SU-DHL-6 (cell line): ENCODE measurements around the gene UQCC2.

Source experiments
- H2AFZ ChIP-seq: fragments of 200-600 bp; sonication (generic); 2 replicates; pipeline ENCODE4 v1.6.1; 2014; ENCODE audit warnings: low read depth, mild to moderate bottlenecking, moderate library complexity, mixed read lengths, antibody characterized with exemption, low read length; ENCODE audit not compliant: severe bottlenecking
- H3F3A ChIP-seq: fragments of 200-600 bp; shearing (Covaris generic); 2 replicates; pipeline ENCODE4 v1.6.0; 2016; ENCODE audit warnings: antibody characterized with exemption, mild to moderate bottlenecking; ENCODE audit not compliant: insufficient read depth
- H3K27ac ChIP-seq: fragments of 200-600 bp; sonication (generic); 2 replicates; pipeline ENCODE4 v1.5.1; 2016; ENCODE audit warnings: low read depth, mild to moderate bottlenecking, low read length, moderate library complexity, mixed read lengths
- H3K27me3 ChIP-seq: fragments of 200-600 bp; sonication (generic), shearing (Covaris generic); 2 replicates; pipeline ENCODE4 v1.6.0; 2014; ENCODE audit warnings: mild to moderate bottlenecking, low read length
- H3K36me3 ChIP-seq: fragments of 200-600 bp; sonication (generic); 2 replicates; pipeline ENCODE4 v1.6.1; 2014; ENCODE audit warnings: mild to moderate bottlenecking, low read length, mixed read lengths
- H3K4me2 ChIP-seq: fragments of 300-600, 200-600 bp; shearing (Covaris generic), sonication (generic); 2 replicates; pipeline ENCODE4 v1.6.0; 2014; ENCODE audit warnings: low read length, low read depth, mild to moderate bottlenecking; ENCODE audit not compliant: poor library complexity, severe bottlenecking
- H3K4me3 ChIP-seq: fragments of 200-600 bp; sonication (generic); 2 replicates; pipeline ENCODE4 v1.5.1; 2014; ENCODE audit warnings: antibody characterized with exemption, low read length, mild to moderate bottlenecking, mixed read lengths; ENCODE audit not compliant: insufficient read depth, poor library complexity, severe bottlenecking
- H3K79me2 ChIP-seq: fragments of 200-600 bp; sonication (generic); 2 replicates; pipeline ENCODE4 v1.6.1; 2014; ENCODE audit warnings: mild to moderate bottlenecking, low read length, moderate library complexity; ENCODE audit not compliant: insufficient read depth
- H3K9ac ChIP-seq: fragments of 200-600 bp; sonication (generic); 2 replicates; pipeline ENCODE4 v1.7.0; 2014; ENCODE audit warnings: mild to moderate bottlenecking, low read length
- H3K9me2 ChIP-seq: fragments of 200-600 bp; sonication (generic); replicated peaks from 2 replicates; pipeline ENCODE4 v1.6.1; 2014; ENCODE audit warnings: low read length; ENCODE audit not compliant: insufficient read depth
- H3K9me3 ChIP-seq: fragments of 200-600 bp; sonication (generic); 2 replicates; pipeline ENCODE4 v1.6.1; 2014; ENCODE audit warnings: low read length, mixed read lengths; ENCODE audit not compliant: insufficient read depth
- H4K20me1 ChIP-seq: fragments of 200-600 bp; sonication (generic); 2 replicates; pipeline ENCODE4 v1.6.1; 2014; ENCODE audit warnings: low read depth, mild to moderate bottlenecking, antibody characterized with exemption, low read length, moderate library complexity, mixed read lengths
- CTCF ChIP-seq: fragments of 200-600 bp; sonication (generic); IDR thresholded peaks from one replicate; pipeline ENCODE4 v1.5.1; 2017; ENCODE audit warnings: antibody characterized with exemption, mild to moderate bottlenecking, low read length, moderate library complexity; ENCODE audit not compliant: insufficient read depth, poor library complexity, severe bottlenecking
- EZH2phosphoT487 ChIP-seq: fragments of 200-600 bp; sonication (generic), shearing (Covaris generic); conservative IDR thresholded peaks from 2 replicates; pipeline ENCODE4 v1.6.1; 2018; ENCODE audit warnings: mild to moderate bottlenecking, antibody characterized with exemption, low read length, moderate library complexity, mixed read lengths

The UQCC2 gene

GRCh38 chr6:33665957-33666356 lies 45.5 kb downstream of the UQCC2 start:
- no peak overlapping the region for H2AFZ ChIP-seq
- no peak overlapping the region for H3K4me2 ChIP-seq
- no peak overlapping the region for H3K4me3 ChIP-seq
- peaks cover 5% of the 10 kb centered on the region; the same call in 1 of the 2 replicates for H3K36me3 ChIP-seq
- no peak overlapping the region for H3K9ac ChIP-seq
- no peaks in the 10 kb centered on the region for H3K9me2 ChIP-seq
- H3F3A ChIP-seq: no peaks in the 10 kb centered on the region
- H3K27me3 ChIP-seq: no peaks in the 10 kb centered on the region
- no peaks in the 10 kb centered on the region for H3K79me2 ChIP-seq
- no peak overlapping the region for H3K27ac ChIP-seq
- no peak for TF ChIP-seq CTCF
- no peak for TF ChIP-seq EZH2phosphoT487
- no peaks in the 10 kb centered on the region for H3K9me3 ChIP-seq
- no peaks in the 10 kb centered on the region for H4K20me1 ChIP-seq

- Histone ChIP-seq H3K9me3 (no peaks in the 10 kb centered on the region), H3K79me2 (no peaks in the 10 kb centered on the region), H3K36me3 (peaks cover 3% of the 10 kb centered on the region; the same call in 1 of the 2 replicates), H3K4me3 (no peak overlapping the region), H2AFZ (no peak overlapping the region), H3K27ac (no peak overlapping the region), H3K9me2 (no peaks in the 10 kb centered on the region), H3K9ac (no peak overlapping the region), H3F3A (no peaks in the 10 kb centered on the region), H3K4me2 (no peak overlapping the region), H3K27me3 (no peaks in the 10 kb centered on the region), H4K20me1 (no peaks in the 10 kb centered on the region)
- TF ChIP-seq EZH2phosphoT487 (no peak), CTCF (no peak)
These were observed 46.9 kb downstream of the UQCC2 start for GRCh38 chr6:33664506-33665057.

- no peaks in the 10 kb centered on the region for H3K9me2 ChIP-seq
- no peaks in the 10 kb centered on the region for H4K20me1 ChIP-seq
- H3K27me3 ChIP-seq: no peaks in the 10 kb centered on the region
- no peak overlapping the region for H3K9ac ChIP-seq
- H3K79me2 ChIP-seq: no peaks in the 10 kb centered on the region
- H3K36me3 ChIP-seq: peaks cover 3% of the 10 kb centered on the region; the same call in 1 of the 2 replicates
- H3K27ac ChIP-seq: no peak overlapping the region
- H3K9me3 ChIP-seq: no peaks in the 10 kb centered on the region
- no peak overlapping the region for H3K4me3 ChIP-seq
- H2AFZ ChIP-seq: no peak overlapping the region
- H3F3A ChIP-seq: no peaks in the 10 kb centered on the region
- no peak for TF ChIP-seq EZH2phosphoT487
- no peak for TF ChIP-seq CTCF
- no peak overlapping the region for H3K4me2 ChIP-seq
These were observed 47.6 kb downstream of the UQCC2 start for GRCh38 chr6:33663727-33664449.
